Bronchial epithelial cell (primary cell): ENCODE measurements around the gene LAMC1. TPM values are rescaled to one million over a fixed set of nuclear protein-coding genes. Genes with fewer than 3 reads are reported as not detected.

Experiments
- DNase-seq: peaks from one replicate; pipeline ENCODE4 v3.0.0-alpha.2; 2010; ENCODE audit warnings: low read depth
- FAIRE-seq: peaks from 2 replicates; lab custom pipeline; 2011; peaks lifted over from hg19 to GRCh38; lab: Jason Lieb, UNC
- H3K27me3 ChIP-seq: 2 replicates; pipeline ENCODE4 v1.5.1; 2011; ENCODE audit warnings: low read length; ENCODE audit not compliant: control insufficient read depth, insufficient read depth
- H3K36me3 ChIP-seq: 2 replicates; pipeline ENCODE4 v1.5.1; 2011; ENCODE audit warnings: low read length; ENCODE audit not compliant: control insufficient read depth, insufficient read depth
- H3K4me3 ChIP-seq: 2 replicates; pipeline ENCODE4 v1.5.1; 2011; ENCODE audit warnings: mild to moderate bottlenecking, low read depth, low read length, control low read depth
- CTCF ChIP-seq: IDR thresholded peaks from 2 replicates; pipeline ENCODE4 v1.5.1; 2011; ENCODE audit warnings: mild to moderate bottlenecking, moderate library complexity, low read length, control low read depth, inconsistent platforms; ENCODE audit not compliant: insufficient read depth, severe bottlenecking
- total RNA-seq: library from RNA; depleted of rRNA; stranded (reverse); fragments of >200 nt; gene quantifications from 2 replicates; pipeline ENCODE4 v1.2.1, GENCODE V29; 2014

LAMC1 gene
- total RNA-seq, 1 donor from 2014 or later, result 219 TPM

- DNase-seq, result no peak
- Histone ChIP-seq H3K4me3 (no peak overlapping the region), H3K36me3 (peaks cover 2% of the 10 kb centered on the region), H3K27me3 (no peaks in the 10 kb centered on the region)
- TF ChIP-seq CTCF, result no peak
- no peak for FAIRE-seq
Measured at GRCh38 chr1:183096894-183097293, 73.7 kb downstream of the LAMC1 start.

GRCh38 chr1:183097438-183098051 is 74.3 kb downstream of the LAMC1 start:
- Histone ChIP-seq H3K27me3 (no peaks in the 10 kb centered on the region), H3K4me3 (no peak overlapping the region), H3K36me3 (peaks cover 2% of the 10 kb centered on the region)
- FAIRE-seq (no peak), DNase-seq (peak; percentile 20)
- no peak for TF ChIP-seq CTCF

GRCh38 chr1:183098317-183098716 is 75.1 kb downstream of the LAMC1 start:
- no peak for FAIRE-seq

GRCh38 chr1:183100361-183100974 is 77.2 kb downstream of the LAMC1 start:
- Histone ChIP-seq H3K27me3 (no peaks in the 10 kb centered on the region), H3K36me3 (peaks cover 6% of the 10 kb centered on the region), H3K4me3 (no peak overlapping the region)
- no peak for FAIRE-seq
- no peak for DNase-seq
- TF ChIP-seq CTCF, result no peak

More at GRCh38 chr1:183098317-183098716, 75.1 kb downstream of the LAMC1 start:
- H3K4me3 ChIP-seq, result no peak overlapping the region
- TF ChIP-seq CTCF, result no peak
- peaks cover 2% of the 10 kb centered on the region for H3K36me3 ChIP-seq
- no peaks in the 10 kb centered on the region for H3K27me3 ChIP-seq
- DNase-seq, result no peak

- Histone ChIP-seq H3K36me3 (peaks cover 6% of the 10 kb centered on the region), H3K27me3 (no peaks in the 10 kb centered on the region), H3K4me3 (no peak overlapping the region)
- no peak for TF ChIP-seq CTCF
- DNase-seq (peak; percentile 9), FAIRE-seq (no peak)
Measured at GRCh38 chr1:183101081-183101480, 77.9 kb downstream of the LAMC1 start.
